HG03432 (cell line): Measurements from ENCODE around the gene GDPD3.
"Not testable (repeated sequence)": the region's sequence is repeated elsewhere in the genome, so short reads cannot be mapped to it uniquely, and the experiment has no call there.

ENCODE experiments used
- ATAC-seq: cut with Tn5 transposase; IDR thresholded peaks from one replicate; pipeline ENCODE4 v1.9.1; 2021; ENCODE audit warnings: mild to moderate bottlenecking, moderate library complexity; ENCODE audit not compliant: unreplicated experiment

The GDPD3 gene

GRCh38 chr16:30125690-30126089 lies 12.4 kb upstream of the GDPD3 start:
- not testable (repeated sequence) for ATAC-seq

GRCh38 chr16:30124985-30125379 lies 11.6 kb upstream of the GDPD3 start:
- no peak for ATAC-seq

DNA sequence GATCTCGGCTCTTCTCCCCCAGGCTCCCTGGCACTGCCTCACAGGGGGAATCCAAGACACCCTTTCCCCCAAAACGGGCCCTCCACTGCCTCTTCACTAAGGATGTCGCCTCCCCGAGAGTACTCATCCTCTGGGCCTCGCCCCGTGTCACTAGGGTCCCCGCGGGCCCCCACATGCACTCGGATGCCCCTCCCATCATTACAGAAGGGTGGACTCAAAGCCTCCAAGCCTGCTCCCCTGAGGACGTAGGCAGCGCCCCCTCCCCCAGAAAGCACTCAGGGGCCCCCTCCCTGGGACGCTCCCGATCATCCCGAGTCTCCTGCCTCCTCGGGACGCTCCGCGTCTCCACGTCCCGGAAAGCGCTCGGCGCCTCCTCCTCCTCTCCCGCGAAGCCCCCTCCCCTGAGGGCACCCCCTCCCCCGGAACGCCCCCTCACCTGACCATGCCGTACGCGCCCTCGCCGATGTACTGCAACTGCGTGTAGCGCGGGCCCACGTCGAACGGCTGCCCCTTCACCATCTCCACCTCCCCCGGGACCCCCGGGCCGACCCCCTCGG lies 9.3 kb upstream of the GDPD3 start:
- ATAC-seq: no peak

DNA sequence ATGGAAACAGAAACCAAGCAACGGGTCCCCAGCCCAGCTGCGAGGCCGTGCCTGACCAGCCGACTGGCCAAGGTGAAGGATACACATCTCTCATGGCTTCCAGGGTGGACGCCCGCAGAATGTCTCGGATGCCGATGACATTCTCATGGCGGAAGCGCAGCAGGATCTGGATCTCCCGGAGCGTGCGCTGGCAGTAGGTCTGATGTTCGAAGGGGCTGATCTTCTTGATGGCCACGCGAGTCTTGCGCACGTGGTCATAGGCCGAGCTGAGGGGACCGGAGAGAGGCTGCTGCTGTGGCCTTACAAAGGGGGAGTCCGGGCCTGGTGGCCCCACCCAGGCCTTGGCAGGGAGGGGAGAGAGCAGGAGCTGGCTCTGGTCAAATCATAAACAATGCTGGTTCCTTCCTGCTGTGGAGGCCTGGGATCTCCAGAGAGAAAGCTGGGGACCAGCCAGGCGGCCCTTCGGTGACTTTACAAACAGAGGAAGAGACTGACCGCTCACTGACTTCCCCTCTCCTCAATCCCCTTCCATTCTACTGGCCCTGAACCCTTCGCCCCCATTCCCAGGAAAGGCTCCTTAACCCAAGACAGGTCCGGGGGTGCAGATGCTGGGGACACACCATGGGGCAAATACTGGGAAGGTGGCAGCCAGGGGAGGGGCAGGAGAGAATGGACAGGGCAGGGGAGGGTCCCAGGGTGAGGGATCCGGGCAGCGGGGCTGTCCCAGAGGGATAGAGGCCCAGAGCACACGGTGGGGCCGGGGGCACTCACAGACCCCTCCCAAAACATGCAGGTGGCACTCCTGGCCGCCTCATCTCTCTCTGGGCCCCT lies 8.6 kb upstream of the GDPD3 start:
- no peak for ATAC-seq

DNA sequence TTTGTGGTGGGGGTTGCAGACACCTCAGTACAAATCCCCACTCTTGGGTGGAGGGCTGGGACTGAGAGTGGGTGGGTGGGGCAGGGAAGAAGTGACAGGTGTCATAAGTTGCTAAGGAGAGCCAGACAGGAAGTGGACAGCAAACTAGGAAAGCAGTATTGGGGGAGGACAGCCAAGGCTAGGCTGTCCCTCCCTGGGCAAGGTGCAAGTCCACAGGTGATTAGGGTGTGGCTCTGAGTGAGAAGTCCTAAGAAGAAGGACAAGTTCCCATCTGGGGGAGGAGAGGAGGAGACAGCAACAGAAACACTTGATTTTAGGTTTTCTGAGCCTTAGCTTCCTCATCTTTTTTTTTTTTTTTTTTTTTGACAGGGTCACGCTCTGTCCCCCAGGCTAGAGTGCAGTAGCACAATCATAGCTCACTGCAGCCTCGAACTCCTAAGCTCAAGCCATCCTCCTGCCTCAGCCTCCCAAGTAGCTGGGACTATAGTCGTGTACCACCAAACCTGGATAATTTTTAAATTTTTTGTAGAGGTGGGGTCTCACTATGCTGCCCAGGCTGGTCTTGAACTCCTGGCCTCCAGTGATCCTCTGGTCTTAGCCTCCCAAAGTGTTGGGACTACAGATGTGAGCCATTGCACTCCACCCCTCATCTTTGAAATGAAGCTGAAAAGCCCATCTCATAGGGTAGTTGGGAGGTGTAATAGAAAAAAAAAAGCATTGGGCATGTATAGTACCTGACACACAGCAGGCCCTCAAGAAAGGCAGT lies 7.2 kb upstream of the GDPD3 start:
- no peak for ATAC-seq

GRCh38 chr16:30119428-30119827 lies 6.1 kb upstream of the GDPD3 start:
- ATAC-seq: no peak

DNA sequence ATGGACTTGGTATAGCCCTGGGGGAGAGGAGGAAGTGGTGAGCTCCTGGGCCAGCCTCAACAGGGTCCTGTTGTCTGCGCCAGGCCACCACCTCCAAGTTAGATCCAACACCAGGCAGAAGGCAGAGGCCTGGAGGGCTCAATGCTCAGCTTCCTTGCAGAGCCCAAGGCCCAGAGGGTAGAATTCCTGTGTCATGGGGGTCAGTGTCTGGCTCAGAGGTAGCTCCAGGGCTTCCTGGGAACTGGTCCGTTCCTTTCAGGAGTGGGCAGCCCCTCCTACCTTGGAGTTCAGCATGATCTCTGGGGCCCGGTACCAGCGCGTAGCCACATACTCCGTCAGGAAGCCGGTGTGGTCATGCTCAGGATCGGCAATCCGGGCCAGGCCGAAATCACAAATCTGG lies 4.4 kb upstream of the GDPD3 start:
- ATAC-seq: no peak

- no peak for ATAC-seq
Observed at GRCh38 chr16:30116291-30117207, 3.2 kb upstream of the GDPD3 start.

GRCh38 chr16:30115238-30115637 lies 1.9 kb upstream of the GDPD3 start:
- ATAC-seq: no peak

DNA sequence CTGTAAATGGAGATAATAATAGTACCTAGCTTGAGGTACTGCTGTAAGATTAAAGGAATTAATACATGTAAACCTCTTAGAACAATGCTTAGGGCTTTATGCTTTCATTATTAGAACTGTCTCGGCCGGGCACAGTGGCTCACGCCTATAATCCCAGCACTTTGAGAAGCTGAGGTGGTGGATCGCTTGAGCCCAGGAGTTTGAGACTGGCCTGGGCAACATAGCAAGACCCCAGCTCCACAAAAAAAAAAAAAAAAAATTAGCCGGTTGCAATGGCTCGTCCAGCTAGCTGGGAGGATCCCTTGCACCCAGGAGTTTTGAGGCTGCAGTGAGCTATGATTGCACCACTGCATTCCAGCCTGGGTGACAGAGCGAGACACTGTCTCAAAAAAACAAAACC lies 1.5 kb upstream of the GDPD3 start:
- not testable (repeated sequence) for ATAC-seq

DNA sequence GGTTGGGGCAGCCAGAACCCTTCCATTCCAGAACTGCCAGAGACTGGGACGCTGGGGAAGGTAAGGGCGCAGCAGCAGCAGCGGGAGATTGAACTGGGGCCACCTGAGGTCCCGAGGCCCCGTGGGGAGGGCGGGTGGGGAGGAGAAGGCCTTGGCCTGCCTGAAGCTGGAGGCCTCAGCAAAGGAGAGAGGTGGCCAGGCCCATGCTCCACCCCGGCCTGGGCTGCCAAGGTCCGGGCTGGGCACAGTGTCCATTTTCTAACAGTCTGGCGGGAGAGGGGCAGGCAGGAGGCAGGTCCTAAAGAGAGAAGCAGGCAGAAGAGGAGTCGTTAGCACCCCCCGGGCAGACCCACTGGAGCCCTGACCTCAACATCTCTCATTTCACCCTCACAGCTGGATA lies 1.1 kb upstream of the GDPD3 start:
- ATAC-seq: no peak

DNA sequence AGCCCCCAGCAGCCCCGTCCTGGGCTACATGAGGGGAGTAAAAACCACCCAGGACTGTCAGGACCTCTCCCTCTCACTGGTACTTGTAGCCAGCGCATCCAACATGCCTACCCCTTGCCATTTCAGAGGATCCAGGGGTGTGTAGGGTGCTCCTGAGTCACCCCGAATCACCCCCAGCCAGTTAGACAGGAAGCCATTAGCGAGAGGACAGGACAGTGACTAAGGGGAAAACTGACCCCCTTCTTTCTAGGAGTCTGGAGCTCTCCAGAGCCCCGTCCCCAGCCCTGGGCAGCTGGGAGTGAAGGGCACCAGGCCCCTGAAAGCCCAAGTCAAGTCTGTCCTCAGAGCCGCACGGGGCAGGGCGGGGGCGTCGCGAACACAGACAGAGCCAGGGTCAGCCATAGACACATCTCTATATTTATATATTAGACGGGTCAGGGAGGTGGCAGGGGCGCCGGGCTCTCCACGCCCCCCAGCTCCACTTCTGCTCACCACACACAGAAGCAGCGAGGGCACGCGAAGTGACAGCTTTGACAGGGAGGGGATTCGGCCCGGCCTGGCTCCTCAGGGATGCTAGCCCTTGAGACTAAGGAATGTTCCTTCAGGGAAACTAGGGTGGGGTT lies 485 bp upstream of the GDPD3 start:
- ATAC-seq: no peak

DNA sequence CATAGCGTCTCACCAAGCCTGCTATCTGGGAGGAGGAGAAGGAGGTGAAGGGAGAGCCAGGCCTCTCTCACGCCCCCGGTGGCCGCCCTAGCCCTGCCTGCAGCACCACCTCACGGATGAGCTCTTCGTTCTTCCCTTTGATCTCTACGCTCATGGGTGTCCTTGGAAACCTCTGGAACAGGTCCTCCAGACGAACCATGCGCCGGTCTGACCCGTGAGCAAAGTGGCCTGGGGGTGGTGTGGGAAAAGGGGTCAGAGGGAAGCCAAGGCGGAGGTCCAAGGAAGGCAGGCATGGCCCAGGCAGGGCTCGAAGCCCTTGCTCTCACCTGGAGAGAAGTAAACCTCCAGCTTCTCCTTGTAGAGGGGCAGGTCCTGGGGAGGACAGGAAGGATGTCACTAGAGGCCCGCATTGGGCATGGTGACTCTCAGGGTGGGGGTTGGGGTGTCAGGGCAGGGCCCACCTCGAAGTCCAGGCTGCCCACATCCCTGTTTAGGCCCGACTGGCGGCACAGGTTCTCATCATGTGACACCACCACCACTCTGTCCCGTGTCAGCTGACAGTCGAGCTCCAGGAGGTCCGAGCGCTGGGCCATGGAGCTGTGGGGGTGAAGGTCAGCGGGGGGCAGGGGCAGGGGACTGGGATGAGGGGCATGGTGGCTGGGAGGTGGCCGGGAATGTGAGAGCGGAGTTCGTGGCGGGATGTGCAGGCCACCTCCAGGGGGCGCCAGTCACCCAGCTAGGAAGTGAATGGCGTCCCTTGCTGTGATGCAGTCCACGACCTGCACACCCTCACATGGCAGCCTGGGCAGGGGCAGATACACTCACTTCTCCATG lies 923 bp downstream of the GDPD3 start:
- no peak for ATAC-seq

- no peak for ATAC-seq
Observed at GRCh38 chr16:30110661-30111060, 2.7 kb downstream of the GDPD3 start.

- no peak for ATAC-seq
Observed at GRCh38 chr16:30108059-30108850, 5.1 kb downstream of the GDPD3 start.

GRCh38 chr16:30104492-30104891 lies 8.8 kb downstream of the GDPD3 start:
- ATAC-seq: no peak

DNA sequence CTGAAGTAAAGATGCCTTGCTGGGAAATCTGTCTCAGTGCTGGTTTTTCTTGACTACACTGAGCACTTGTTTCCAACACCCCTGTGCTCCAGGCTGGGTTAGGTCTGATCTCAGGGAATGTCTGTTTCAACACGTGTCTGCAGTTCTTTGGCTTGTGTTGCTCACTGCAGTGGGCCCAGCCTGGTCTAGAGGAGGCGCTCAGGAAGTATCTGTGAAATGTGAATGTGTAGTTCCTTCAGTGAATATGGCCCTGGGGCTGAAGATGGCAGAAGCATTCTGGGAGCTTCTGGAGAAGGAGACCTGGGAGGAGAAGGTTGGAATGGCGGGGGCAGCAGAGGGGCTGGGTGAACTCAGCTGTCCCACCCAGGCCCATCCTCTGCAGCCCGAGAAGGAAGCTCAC lies 9.2 kb downstream of the GDPD3 start:
- no peak for ATAC-seq

GRCh38 chr16:30096862-30097563 lies 16.3 kb downstream of the GDPD3 start:
- ATAC-seq: no peak
